ELR (cell line): Measurements from ENCODE around the gene RHBDL1.

Experiments used
- DNase-seq: peaks from one replicate; pipeline ENCODE4 v3.0.0-alpha.2; 2015; ENCODE audit warnings: low read depth

The RHBDL1 gene

DNA sequence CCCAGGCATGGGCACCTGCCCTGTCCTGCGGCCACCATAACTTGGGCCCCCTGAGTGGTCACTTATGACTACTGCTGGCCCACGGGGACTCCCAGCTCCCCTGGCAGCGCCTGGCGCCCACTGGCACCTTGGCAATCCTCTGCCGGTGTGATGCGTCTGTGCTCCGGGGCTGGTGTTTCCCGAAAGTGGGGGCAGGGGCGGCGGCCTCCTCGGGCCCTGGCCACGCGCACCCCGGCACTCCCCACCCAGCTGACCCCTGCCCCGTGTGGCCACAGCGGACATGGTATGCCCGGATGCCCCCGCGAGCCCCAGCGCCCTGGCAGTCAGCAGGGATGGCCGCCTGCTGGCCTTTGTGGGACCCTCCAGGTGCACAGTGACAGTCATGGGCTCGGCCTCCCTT, 18.0 kb upstream of the RHBDL1 start:
- no peak for DNase-seq

DNA sequence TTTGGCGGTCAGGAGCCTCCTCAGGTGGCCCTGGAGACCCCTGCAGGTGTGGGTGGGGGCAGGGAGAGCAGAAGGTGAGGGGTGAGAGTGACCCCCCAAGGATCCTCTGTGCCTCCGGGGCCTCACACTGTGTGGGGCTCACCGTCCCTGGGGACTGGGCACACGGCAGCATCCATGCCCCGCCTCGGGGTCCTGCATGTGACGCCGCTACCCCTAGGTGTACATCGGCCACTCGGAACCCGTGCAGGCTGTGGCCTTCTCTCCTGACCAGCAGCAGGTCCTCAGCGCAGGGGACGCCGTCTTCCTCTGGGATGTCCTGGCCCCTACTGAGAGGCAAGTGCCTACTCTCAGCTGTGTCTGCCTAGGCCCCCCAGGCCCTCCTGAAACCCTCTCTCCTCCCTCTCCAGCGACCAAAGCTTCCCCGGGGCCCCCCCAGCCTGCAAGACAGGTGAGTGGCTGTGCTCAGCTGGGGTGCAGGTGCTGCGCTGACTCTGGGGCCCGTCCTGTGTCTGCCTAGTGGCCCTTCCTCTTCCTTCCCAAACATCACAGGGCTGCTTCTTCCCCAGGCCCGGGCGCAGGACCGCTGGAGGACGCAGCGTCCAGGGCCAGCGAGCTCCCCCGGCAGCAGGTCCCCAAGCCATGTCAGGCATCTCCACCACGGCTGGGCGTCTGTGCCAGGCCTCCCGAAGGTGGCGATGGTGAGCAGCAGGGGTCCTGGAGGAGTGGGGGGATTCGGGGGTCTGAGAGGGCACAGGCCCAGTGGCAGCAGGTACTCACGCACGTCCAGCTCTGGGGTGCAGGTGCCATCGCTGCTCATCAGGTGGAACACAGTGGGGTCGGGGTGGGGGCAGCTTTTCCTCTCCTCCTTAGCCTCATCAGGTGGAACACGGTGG, 16.5 kb upstream of the RHBDL1 start:
- DNase-seq: no peak

DNA sequence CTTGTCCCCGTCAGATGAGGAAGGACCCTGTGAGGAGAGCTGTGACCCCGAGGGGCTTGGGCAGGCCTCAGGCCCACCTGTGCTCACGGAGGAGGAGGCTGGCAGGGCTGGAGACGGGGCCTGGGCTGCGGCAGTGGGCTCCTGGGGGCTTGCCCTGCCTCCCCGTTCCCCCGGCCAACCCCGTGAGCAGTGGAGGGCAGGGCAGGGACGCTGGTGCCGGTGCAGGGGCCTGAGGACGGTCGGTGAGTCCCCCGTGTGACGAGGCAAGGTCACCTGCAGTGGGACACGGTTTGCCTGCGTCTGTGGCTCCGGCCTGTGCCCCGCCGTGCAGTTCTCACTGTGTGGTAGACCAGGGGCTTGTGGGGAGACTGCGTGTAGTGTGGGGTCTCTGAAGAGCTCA, 15.9 kb upstream of the RHBDL1 start:
- no peak for DNase-seq

DNA sequence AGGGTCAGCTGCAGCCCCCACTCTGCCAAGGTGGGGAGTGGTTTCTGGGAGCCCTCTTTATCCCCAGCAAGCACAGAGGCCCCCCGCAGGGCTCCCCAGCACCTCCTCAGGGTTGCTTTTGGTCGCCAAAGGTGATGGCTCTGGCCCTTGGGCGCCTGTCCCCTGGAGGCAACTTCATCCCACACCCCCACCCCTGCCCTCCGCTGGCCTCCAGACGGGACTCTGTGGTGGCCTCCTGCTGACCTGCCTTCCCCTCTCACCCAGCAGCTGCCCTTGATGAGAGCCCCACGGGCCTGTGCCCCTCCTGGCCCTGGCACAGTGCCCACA, 15.4 kb upstream of the RHBDL1 start:
- DNase-seq: no peak

DNA sequence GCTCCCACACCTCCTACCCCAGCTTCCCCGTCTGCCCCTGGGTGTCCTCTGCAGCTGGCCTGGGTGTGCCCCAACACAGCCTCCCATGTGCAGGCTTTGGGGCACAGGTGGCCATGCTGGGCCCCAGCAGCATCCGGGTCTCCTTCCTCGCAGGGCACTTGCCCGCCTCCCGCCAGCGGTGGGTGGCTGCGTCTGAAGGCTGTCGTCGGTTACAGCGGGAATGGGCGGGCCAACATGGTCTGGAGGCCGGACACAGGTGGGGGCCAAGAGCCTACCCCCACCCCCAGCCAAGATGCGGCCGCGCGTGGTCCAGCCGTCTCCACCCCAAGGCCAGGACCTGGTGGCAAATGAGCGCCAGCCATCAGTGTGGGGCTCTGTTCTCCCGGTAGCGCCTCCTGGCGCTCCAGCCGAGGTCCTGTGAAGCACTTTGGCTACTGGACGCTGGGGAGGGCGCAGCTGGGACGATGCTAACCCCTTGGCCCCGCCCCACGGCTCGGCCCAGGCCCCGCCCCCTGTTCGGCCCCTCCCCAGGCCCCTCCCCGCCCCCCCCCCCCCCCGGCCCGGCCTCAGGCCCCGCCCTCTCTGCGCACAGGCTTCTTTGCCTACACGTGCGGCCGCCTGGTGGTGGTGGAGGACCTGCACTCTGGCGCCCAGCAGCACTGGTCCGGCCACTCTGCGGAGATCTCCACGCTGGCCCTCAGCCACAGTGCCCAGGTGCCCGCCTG, 14.8 kb upstream of the RHBDL1 start:
- DNase-seq: peak; percentile 88

DNA sequence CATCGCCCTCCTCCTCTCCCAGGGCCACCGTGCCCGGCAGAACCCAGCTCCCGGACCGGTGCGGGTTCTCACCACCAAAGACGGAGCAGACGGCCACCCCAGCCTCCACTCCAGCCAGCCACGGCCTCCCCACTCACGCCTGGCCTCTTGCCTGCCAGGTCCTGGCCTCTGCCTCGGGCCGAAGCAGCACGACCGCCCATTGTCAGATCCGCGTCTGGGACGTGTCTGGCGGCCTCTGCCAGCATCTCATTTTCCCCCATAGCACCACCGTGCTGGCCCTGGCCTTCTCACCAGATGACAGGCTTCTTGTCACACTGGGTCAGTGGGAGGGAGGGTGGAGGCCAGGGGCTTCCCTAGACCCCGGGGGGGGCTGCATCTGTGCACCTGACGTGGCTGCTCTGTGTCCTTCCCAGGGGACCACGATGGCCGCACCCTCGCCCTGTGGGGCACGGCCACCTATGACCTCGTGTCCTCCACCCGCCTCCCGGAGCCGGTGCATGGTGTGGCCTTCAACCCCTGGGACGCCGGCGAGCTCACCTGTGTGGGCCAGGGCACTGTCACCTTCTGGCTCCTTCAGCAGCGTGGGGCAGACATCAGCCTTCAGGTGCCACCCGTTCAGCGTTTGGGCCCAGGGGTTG, 14.2 kb upstream of the RHBDL1 start:
- DNase-seq: no peak

DNA sequence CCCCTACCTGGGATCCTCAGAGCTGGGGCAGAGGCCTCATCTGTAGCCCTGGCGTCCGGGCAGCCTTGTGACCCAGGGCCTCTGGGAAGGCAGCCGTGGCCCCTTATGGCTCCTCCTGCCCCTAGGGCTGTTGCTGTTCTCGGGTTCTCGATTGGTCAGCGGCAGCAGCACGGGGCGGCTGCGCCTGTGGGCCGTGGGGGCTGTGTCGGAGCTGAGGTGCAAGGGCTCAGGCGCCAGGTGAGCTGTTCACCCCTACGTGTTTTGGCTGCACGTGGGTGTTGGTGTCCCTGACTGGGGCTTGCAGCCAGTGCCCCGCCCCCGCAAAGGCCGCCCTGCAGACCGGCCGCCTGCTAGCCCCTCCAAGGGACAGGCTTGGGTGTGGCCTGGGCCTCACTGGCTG, 13.4 kb upstream of the RHBDL1 start:
- no peak for DNase-seq

DNA sequence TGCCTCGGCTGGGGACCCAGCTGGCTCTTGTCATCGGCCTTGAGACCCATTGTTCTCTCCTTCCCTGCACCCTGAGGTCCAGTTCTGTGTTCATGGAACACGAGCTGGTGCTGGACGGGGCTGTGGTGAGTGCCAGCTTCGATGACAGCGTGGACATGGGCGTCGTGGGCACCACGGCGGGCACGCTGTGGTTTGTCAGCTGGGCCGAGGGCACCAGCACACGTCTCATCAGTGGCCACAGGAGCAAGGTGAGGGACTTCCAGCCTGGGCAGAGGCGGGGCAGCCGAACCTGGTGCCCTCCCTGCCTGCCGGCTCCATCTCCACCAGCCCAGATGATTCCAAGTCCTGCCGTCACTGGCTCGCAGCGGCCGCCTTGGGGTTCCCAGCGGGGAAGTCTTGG, 12.9 kb upstream of the RHBDL1 start:
- no peak for DNase-seq

DNA sequence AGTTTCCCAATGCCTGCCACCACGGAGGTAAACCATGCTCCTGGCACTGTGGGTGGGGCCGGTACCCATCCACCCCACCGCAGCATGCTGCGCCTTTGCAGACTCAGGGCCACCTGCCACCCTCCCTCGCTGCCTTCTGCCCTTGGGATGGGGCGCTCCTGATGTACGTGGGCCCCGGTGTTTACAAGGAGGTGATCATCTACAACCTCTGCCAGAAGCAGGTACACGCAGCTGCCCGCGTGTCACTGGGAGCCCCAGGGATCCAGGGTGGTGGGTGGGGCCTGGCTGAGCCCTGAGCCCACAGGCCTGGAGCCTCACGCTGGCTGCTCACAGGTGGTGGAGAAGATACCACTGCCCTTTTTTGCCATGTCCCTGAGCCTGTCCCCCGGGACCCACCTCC, 8.9 kb upstream of the RHBDL1 start:
- DNase-seq: no peak

DNA sequence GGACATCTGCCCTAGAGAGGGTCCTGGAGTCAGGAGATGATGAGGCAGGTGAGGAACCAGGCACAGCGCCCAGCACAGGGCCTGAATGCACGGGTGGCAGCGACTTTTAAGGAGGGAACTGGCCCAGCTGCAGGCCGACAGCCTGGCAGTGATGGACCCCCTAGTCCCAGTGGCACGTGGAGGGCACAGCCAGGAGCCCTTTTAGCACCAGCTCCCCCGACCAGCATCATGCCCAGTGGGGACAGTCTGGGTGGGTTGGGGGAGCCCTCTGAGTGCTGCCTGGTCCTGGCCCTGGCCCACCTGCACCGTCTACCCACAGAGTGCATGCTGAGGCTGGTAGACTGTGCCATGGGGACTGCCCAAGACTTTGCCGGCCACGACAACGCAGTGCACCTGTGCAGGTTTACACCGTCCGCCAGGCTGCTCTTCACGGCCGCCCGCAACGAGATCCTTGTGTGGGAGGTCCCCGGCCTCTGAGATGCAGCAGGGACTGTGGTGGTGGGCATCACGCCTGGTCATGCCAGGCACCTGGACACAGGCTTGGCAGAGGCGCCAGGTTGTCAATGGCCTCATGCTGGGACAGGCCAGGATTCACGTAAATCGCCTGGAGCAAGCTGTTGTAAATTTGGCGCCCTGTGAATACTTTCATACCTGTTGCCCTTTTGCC, 8.2 kb upstream of the RHBDL1 start:
- DNase-seq: no peak

DNA sequence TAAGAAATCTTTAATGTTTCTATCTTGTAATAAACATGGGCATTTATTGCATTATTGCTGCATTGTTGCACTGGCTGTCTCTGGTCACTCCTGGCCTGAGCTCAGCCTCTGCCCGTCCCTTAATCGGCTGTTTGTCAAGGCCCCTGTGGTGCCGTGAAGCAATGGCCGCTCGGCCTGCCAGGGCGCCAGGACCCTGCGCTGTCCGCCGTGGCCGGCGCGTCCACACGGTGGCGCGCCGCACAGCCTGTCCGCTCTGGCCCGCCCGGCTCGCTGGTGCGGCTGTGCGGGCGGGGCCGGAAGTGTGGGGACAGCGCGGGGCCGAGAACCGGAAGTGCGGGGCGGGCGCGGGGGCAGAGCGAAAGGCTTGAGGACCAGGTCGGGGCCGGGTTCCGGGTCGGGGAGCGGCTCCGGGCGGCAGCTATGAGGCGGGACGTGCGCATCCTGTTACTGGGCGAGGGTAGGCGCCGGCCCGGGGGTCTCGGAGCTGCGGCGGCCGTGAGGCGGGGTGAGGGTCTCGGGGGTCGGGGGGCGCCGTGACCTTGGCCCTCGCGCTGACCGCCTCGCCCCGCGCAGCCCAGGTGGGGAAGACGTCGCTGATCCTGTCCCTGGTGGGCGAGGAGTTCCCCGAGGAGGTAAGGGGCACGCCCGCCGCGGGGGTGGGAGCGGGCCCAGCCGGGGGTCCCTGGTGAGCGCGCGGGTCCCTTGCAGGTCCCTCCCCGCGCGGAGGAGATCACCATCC, 7.5 kb upstream of the RHBDL1 start, which contains the start of gene RHOT2:
TSS of gene RHOT2 (plus strand) at position 353 of the 739 bp plus-strand sequence. CDS start at position 421, 68 bp downstream.
- DNase-seq: peak; percentile 93

DNA sequence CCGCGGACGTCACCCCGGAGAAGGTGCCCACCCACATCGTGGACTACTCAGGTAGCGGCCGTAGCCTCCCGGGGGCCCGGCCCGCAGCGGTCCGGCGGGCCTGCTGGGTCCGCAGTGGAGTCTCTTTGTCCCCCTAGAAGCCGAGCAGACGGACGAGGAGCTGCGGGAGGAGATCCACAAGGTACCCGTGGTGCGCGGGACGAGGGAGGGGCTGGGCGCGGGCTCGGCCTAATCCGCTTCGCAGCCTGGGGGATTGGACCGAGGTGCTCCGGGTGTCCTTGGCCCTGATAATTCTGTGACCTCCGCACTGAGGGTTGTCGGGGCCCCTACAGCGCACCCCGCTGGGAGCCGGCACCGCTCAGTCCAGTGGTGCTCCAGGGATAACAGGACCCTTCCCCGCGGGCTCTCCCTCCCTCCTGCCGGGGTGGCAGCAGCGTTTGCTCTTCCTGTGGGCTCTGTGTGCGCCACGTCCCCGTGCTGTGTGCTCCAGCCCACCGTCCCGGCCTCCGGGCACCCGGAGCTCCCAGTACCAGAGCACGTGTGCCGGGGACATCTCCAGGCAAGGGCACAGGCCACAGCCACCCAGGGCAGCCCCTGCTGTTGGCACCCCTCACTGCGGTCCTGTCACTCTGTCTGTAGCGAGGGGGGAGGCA, 6.8 kb upstream of the RHBDL1 start:
- DNase-seq: peak; percentile 40

DNA sequence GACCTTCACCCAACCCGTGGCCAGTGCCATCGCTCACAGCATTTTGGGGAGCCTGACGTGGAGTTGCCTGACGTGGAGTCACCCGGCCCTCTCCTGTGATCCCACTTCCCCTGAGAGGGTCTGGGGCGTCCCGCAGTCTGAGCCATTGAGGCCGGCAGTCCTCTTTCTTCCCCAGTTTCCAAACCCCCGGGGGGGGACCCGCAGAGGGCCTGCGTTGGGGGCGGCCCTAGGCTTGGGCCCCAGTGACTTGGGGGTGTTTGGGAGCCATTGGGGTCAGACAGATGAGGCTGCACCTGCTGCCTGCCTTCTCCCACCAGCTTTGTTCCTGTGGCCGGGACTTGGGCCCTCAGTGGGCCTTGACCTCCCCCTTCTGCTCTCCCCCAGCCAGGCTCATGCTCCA, 5.8 kb upstream of the RHBDL1 start:
- no peak for DNase-seq

DNA sequence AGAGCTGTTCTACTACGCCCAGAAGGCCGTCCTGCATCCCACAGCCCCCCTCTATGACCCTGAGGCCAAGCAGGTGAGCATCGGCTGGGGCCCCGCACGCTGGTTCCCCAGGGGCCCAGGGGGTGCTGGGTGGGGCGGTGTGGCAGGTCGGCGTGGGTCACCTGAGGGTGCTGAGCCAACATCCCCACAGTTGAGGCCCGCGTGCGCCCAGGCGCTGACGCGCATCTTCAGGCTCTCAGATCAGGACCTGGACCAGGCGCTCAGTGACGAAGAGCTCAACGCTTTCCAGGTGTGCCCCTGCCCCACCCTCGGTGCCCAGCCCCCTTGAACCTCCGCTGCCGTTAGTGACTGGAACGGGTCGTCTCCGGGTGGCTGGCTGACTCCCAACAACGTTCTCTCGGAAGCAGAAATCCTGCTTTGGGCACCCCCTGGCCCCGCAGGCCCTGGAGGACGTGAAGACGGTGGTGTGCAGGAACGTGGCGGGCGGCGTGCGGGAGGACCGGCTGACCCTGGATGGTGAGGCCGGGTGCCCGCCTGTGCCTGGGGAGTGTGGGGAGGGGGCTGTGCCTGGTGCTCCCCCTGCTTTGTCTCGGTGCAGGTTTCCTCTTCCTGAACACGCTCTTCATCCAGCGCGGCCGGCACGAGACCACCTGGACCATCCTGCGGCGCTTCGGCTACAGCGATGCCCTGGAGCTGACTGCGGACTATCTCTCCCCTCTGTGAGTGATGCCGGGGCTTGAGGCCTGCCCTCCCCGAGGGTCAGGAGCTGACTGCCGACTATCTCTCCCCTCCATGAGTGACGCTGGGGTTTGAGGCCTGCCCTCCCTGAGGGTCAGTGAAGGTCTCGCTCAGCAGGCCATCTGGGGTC, 4.8 kb upstream of the RHBDL1 start:
- no peak for DNase-seq

DNA sequence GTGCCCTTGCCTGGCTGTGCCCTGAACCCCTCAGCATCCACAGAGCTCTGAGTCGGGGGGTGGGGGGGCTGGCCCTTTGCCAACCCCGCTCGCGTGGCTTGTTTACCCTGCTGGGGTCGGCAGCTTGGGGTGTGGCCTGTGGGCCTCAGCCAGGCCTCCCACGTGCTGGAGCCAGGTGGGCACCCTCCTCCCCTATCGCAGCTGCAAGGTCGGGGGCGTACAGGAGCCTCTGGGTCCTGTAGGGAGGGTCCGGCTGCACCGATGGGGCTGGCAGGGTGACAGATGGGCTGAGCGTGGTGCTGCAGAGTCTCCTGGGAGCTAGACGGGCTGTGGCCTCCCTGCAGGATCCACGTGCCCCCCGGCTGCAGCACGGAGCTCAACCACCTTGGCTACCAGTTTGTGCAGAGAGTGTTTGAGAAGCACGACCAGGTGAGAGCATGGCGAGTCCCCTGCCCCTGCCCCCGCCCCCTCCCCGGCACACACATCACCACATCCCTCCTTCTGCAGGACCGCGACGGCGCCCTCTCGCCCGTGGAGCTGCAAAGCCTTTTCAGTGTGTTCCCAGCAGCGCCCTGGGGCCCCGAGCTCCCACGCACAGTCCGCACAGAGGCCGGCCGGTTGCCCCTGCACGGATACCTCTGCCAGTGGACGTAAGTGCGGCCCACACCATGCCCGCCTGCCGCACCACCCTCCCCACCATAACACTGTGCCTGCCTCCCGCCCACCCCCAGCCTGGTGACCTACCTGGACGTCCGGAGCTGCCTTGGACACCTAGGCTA, 3.9 kb upstream of the RHBDL1 start:
- no peak for DNase-seq

DNA sequence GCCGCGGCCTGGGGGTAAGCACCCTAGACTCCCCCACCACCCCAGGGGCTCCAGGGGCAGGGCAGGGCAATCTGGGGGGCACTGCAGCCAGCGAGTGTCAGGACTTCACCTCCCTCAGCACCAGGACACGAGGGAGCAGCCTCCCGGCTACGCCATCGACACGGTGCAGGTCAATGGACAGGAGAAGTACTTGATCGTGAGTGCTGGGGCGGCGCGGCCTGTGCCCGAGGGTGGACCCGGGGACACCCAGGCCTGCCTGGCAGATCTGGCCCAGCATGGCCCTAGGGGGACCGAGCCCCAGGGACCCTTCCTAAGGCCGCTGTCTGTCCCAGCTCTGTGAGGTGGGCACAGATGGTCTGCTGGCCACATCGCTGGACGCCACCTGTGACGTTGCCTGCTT, 3.1 kb upstream of the RHBDL1 start:
- DNase-seq: no peak

DNA sequence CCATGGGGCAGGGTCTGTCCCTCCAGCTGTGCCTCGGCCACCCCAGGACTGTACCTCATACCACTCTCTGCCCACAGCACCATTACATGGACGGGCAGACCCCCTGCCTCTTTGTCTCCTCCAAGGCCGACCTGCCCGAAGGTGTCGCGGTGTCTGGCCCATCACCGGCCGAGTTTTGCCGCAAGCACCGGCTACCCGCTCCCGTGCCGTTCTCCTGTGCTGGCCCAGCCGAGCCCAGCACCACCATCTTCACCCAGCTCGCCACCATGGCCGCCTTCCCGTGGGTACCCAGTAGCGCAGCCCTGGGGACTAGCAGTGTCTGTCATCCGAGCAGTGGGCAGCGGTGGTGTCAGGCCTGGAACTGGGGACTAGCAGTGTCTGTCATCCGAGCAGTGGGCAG, 2.6 kb upstream of the RHBDL1 start:
- no peak for DNase-seq

DNA sequence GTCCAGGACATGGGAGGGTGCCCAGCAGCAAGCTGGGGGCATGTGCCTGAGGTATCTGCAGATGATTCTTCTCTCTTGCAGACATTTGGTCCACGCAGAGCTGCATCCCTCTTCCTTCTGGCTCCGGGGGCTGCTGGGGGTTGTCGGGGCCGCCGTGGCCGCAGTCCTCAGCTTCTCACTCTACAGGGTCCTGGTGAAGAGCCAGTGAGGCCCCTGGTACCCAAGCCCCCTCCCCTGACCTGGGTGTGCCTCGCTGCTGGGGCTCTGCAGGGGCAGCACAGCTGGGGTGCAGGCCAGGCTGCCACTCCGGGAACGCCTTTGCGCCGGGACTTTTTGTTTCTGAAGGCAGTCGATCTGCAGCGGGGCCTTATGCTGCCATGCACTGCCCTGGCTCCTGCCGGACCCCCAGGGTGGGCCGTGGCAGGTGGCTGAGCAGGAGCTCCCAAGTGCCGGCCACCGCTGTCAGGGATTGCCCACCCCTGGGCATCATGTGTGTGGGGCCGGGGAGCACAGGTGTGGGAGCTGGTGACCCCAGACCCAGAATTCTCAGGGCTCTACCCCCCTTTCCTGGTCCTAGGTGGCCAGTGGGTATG, 2.0 kb upstream of the RHBDL1 start:
- no peak for DNase-seq
